GM12873 (cell line): ENCODE results near the gene CCDC50.

Experiments
- CTCF ChIP-seq: IDR thresholded peaks from 2 replicates; pipeline ENCODE4 v1.5.1; 2012; ENCODE audit warnings: low read depth, mild to moderate bottlenecking, moderate library complexity, low read length, control low read depth; ENCODE audit not compliant: insufficient read depth; ENCODE audit errors: missing control alignments

The CCDC50 gene

GRCh38 chr3:191368755-191369615, 39.8 kb downstream of the CCDC50 start:
- TF ChIP-seq CTCF = no peak

- no peak for TF ChIP-seq CTCF
Observed at GRCh38 chr3:191369616-191370010, 40.4 kb downstream of the CCDC50 start.

- no peak for TF ChIP-seq CTCF
Observed at GRCh38 chr3:191372122-191372521, 42.9 kb downstream of the CCDC50 start.

GRCh38 chr3:191373327-191373726, 44.1 kb downstream of the CCDC50 start:
- TF ChIP-seq CTCF = no peak

- no peak for TF ChIP-seq CTCF
Observed at GRCh38 chr3:191376516-191377141, 47.4 kb downstream of the CCDC50 start.

GRCh38 chr3:191378142-191378812, 49.1 kb downstream of the CCDC50 start:
- TF ChIP-seq CTCF = no peak

GRCh38 chr3:191379446-191379845, 50.3 kb downstream of the CCDC50 start:
- no peak for TF ChIP-seq CTCF
